ENCODE data around the gene ZBTB20. TPM values are rescaled to one million over a fixed set of nuclear protein-coding genes. Genes with fewer than 3 reads are reported as not detected.

The ZBTB20 gene
- total RNA-seq, 6 experiments from 2014 or later: 36.7 to 59.4 (median 46.7) TPM

- intact Hi-C loops (cut with DNase I): no loop called here
- Histone ChIP-seq H3K36me3 (no peaks in the 10 kb centered on the region), H3K4me1 (peaks cover 0 to 2% (median 0%) of the 10 kb centered on the region in 4 donors), H3K4me3 (no peak overlapping the region), H3K27ac (no peak overlapping the region), H3K9me3 (no peaks in the 10 kb centered on the region), H3K27me3 (no peaks in the 10 kb centered on the region)
- TF ChIP-seq CTCF (IDR thresholded peaks at IDR 0.05) (no peak), POLR2A (IDR thresholded peaks at IDR 0.05) (no peak)
- 97% methylated on average over 5 of the region's 5 CpGs for WGBS (ENCODE audit: insufficient coverage, low coverage, low lambda C conversion rate, missing lambda C conversion rate)
- no peak for ATAC-seq
- DNase-seq: no peak
These were observed 38.5 kb downstream of the ZBTB20 start for GRCh38 chr3:115108614-115109013.

GRCh38 chr3:115102046-115102445 is 45.0 kb downstream of the ZBTB20 start:
- intact Hi-C loops (cut with DNase I): no loop called here
- Histone ChIP-seq H3K4me1 (peaks cover 0 to 10% (median 0%) of the 10 kb centered on the region in 4 donors), H3K9me3 (no peaks in the 10 kb centered on the region), H3K4me3 (no peak overlapping the region), H3K27ac (no peak overlapping the region), H3K27me3 (no peaks in the 10 kb centered on the region), H3K36me3 (no peaks in the 10 kb centered on the region)
- ATAC-seq (no peak), DNase-seq (no peak)
- no peak for TF ChIP-seq POLR2A (IDR thresholded peaks at IDR 0.05)
- TF ChIP-seq CTCF (IDR thresholded peaks at IDR 0.05): no peak
- WGBS (ENCODE audit: insufficient coverage, low coverage, low lambda C conversion rate, missing lambda C conversion rate): 93% methylated on average over 2 of the region's 2 CpGs

GRCh38 chr3:115100806-115101205 is 46.3 kb downstream of the ZBTB20 start:
- no peaks in the 10 kb centered on the region for H3K9me3 ChIP-seq
- ATAC-seq (no peak), DNase-seq (no peak)
- peaks cover 0 to 10% (median 0%) of the 10 kb centered on the region in 4 donors for H3K4me1 ChIP-seq
- no peak for TF ChIP-seq POLR2A (IDR thresholded peaks at IDR 0.05)
- TF ChIP-seq CTCF (IDR thresholded peaks at IDR 0.05): no peak
- H3K27ac ChIP-seq: peak overlapping the region; percentile 67 to 77 (median 71)
- H3K27me3 ChIP-seq: no peaks in the 10 kb centered on the region
- intact Hi-C loops (cut with DNase I): no loop called here
- 30% methylated on average over 2 of the region's 2 CpGs for WGBS (ENCODE audit: insufficient coverage, low coverage, low lambda C conversion rate, missing lambda C conversion rate)
- peak overlapping the region in 2 of 3 donors; percentile 46 to 49 for H3K4me3 ChIP-seq
- no peaks in the 10 kb centered on the region for H3K36me3 ChIP-seq

- no peak for TF ChIP-seq POLR2A (IDR thresholded peaks at IDR 0.05)
- no peak for TF ChIP-seq CTCF (IDR thresholded peaks at IDR 0.05)
- Histone ChIP-seq H3K4me3 (peak overlapping the region; percentile 29 to 49 (median 46)), H3K9me3 (no peaks in the 10 kb centered on the region), H3K27me3 (no peaks in the 10 kb centered on the region), H3K36me3 (no peaks in the 10 kb centered on the region), H3K4me1 (peaks cover 0 to 10% (median 0%) of the 10 kb centered on the region in 4 donors), H3K27ac (peak overlapping the region; percentile 67 to 77 (median 71))
- intact Hi-C loops (cut with DNase I): loop anchor here in 1 of 2 donors (10.0 kb wide), 1 partner anchor 75 kb away; no protein-coding TSS in a partner anchor
- ATAC-seq (peak; percentile 92 to 97 (median 96)), DNase-seq (peak in 1 of 3 donors; percentile 51)
- 0% methylated on average over 4 of the region's 5 CpGs for WGBS (ENCODE audit: insufficient coverage, low coverage, low lambda C conversion rate, missing lambda C conversion rate)
These were observed 47.0 kb downstream of the ZBTB20 start for GRCh38 chr3:115099986-115100571.

Data from right lobe of liver (tissue), 6 donors.